HCT116 (cell line): ENCODE data around the gene ICAM4. TPM values are rescaled to one million over a fixed set of nuclear protein-coding genes. Genes with fewer than 3 reads are reported as not detected.

Experiments
- ATAC-seq: fragments of 200-7000 bp; cut with Tn5 transposase; 2 replicates; pipeline ENCODE4 v1.9.1; 2020; ENCODE audit warnings: mild to moderate bottlenecking, moderate library complexity
- BruUV-seq: library from RNA; stranded (reverse); fragments of 400-500 nt; replicated peaks from 2 replicates; lab custom pipeline; 2021; lab: Mats Ljungman, UMichigan
- CTCF ChIA-PET: fragments of 300-600 bp; sonication (Branson Sonifier 250); formaldehyde crosslinking; loops from one replicate; lab custom pipeline; 2021; ENCODE audit warnings: antibody characterized with exemption; lab: Charles Lee
- POLR2A ChIA-PET: fragments of 300-600, 350-600 bp; sonication (Branson Sonifier 250); formaldehyde crosslinking; loops from one replicate; lab custom pipeline; 2021; ENCODE audit warnings: antibody characterized with exemption; lab: Charles Lee
- RAD21 ChIA-PET, 2 experiments: fragments of 300-600 bp; sonication (Branson Sonifier 250); formaldehyde crosslinking; loops; one replicate each; lab custom pipeline; 2023; ENCODE audit warnings: low total read pairs in 2 of 2; ENCODE audit not compliant: uncharacterized antibody in 2 of 2, unreplicated experiment in 2 of 2, low non-redundant PET in 1 of 2; lab: Charles Lee
- DNase-seq: peaks from one replicate; pipeline ENCODE4 v3.0.0-alpha.2; 2010; ENCODE audit warnings: low read depth, low spot score
- H2AFZ ChIP-seq: fragments of 200-600 bp; shearing (Covaris generic), sonication (generic); 2 replicates; pipeline ENCODE4 v1.6.1; 2017; ENCODE audit warnings: low read depth, mixed run types, mixed read lengths, antibody characterized with exemption, low read length; ENCODE audit not compliant: poor library complexity, severe bottlenecking
- H3K27ac ChIP-seq: 2 replicates; pipeline ENCODE4 v1.5.1; 2012; ENCODE audit warnings: low read depth, low read length
- H3K27me3 ChIP-seq: fragments of 200-600 bp; sonication (generic); 2 replicates; pipeline ENCODE4 v1.6.1; 2016; ENCODE audit warnings: mixed run types, low read length, mixed read lengths; ENCODE audit not compliant: insufficient read depth
- H3K36me3 ChIP-seq, 2 experiments: fragments of 200-500 bp in 1 of 2; fragments of 200-600 bp in 1 of 2; sonication (Bioruptor generic) in 1 of 2; sonication (generic) in 1 of 2; 2 replicates each; pipeline versions ENCODE4 v1.5.1 to v1.6.1; 2014 to 2016; ENCODE audit warnings: low read length in 2 of 2, inconsistent platforms in 1 of 2, mixed read lengths in 1 of 2, mixed run types in 1 of 2; ENCODE audit not compliant: insufficient read depth in 2 of 2, control insufficient read depth in 1 of 2
- H3K4me1 ChIP-seq, 2 experiments: fragments of 200-600 bp in 1 of 2; sonication (generic) in 1 of 2; 2 replicates each; pipeline versions ENCODE4 v1.5.1 to v1.6.1; 2012 to 2017; ENCODE audit warnings: low read length in 2 of 2, inconsistent platforms in 1 of 2, mild to moderate bottlenecking in 1 of 2, mixed read lengths in 1 of 2, mixed run types in 1 of 2, moderate library complexity in 1 of 2; ENCODE audit not compliant: insufficient read depth in 2 of 2, control insufficient read depth in 1 of 2
- H3K4me2 ChIP-seq: fragments of 200-600 bp; sonication (generic); 2 replicates; pipeline ENCODE4 v1.6.1; 2017; ENCODE audit warnings: mixed run types, low read length, mixed read lengths
- H3K4me3 ChIP-seq, 2 experiments: fragments of 200-600 bp in 1 of 2; sonication (generic) in 1 of 2; replicated peaks in 1 of 2; 2 replicates each; pipeline ENCODE4 v1.5.1; 2011 to 2016; ENCODE audit warnings: low read length in 2 of 2, control low read depth in 1 of 2, low read depth in 1 of 2, mild to moderate bottlenecking in 1 of 2, mixed read lengths in 1 of 2, mixed run types in 1 of 2
- H3K79me2 ChIP-seq: fragments of 200-600 bp; sonication (generic); 2 replicates; pipeline ENCODE4 v1.6.1; 2017; ENCODE audit warnings: mild to moderate bottlenecking, mixed run types, low read length, moderate library complexity, mixed read lengths; ENCODE audit not compliant: insufficient read depth
- H3K9ac ChIP-seq: fragments of 200-600 bp; sonication (generic); 2 replicates; pipeline ENCODE4 v1.6.1; 2016; ENCODE audit warnings: low read length, mixed read lengths
- H3K9me2 ChIP-seq: fragments of 200-600 bp; sonication (generic), shearing (Covaris generic); 2 replicates; pipeline ENCODE4 v1.6.1; 2017; ENCODE audit warnings: mixed run types, mild to moderate bottlenecking, moderate library complexity; ENCODE audit not compliant: insufficient read depth
- H3K9me3 ChIP-seq, 2 experiments: fragments of 200-500 bp in 1 of 2; fragments of 200-600 bp in 1 of 2; sonication (Bioruptor generic) in 1 of 2; sonication (generic) in 1 of 2; 2 replicates each; pipeline ENCODE4 v1.6.1; 2014 to 2017; ENCODE audit warnings: low read length in 2 of 2, mixed read lengths in 2 of 2, inconsistent platforms in 1 of 2, low read depth in 1 of 2, mild to moderate bottlenecking in 1 of 2, mixed run types in 1 of 2, moderate library complexity in 1 of 2; ENCODE audit not compliant: control insufficient read depth in 1 of 2, insufficient read depth in 1 of 2
- H4K20me1 ChIP-seq: fragments of 200-600 bp; sonication (generic), shearing (Covaris generic); 2 replicates; pipeline ENCODE4 v1.6.1; 2017; ENCODE audit warnings: mixed run types, mild to moderate bottlenecking, moderate library complexity; ENCODE audit not compliant: insufficient read depth
- CBX3 ChIP-seq: IDR thresholded peaks from 2 replicates; pipeline ENCODE4 v1.6.1; 2012; ENCODE audit warnings: low read depth
- CEBPB ChIP-seq: IDR thresholded peaks from 2 replicates; pipeline ENCODE4 v1.6.1; 2012; ENCODE audit warnings: low read depth
- EZH2 ChIP-seq: fragments of 200-600 bp; sonication (generic); IDR thresholded peaks from 2 replicates; pipeline ENCODE4 v1.6.1; 2017; ENCODE audit warnings: antibody characterized with exemption, mixed run types
- EZH2phosphoT487 ChIP-seq: fragments of 200-600 bp; IDR thresholded peaks from 2 replicates; pipeline ENCODE4 v1.6.1; 2018; ENCODE audit warnings: antibody characterized with exemption, borderline replicate concordance
- FOSL1 ChIP-seq: IDR thresholded peaks from 2 replicates; pipeline ENCODE4 v1.6.1; 2012; ENCODE audit warnings: low read depth
- POLR2A ChIP-seq: IDR thresholded peaks from 2 replicates; pipeline ENCODE4 v1.7.0; 2011; ENCODE audit warnings: borderline replicate concordance; ENCODE audit not compliant: insufficient read depth, insufficient read length; ENCODE audit errors: extremely low read depth
- RAD21 ChIP-seq: IDR thresholded peaks from 2 replicates; pipeline ENCODE4 v1.6.1; 2012; ENCODE audit warnings: low read depth, mild to moderate bottlenecking
- SIN3A ChIP-seq: IDR thresholded peaks from 2 replicates; pipeline ENCODE4 v1.6.1; 2012; ENCODE audit warnings: low read depth
- SP1 ChIP-seq: IDR thresholded peaks from 2 replicates; pipeline ENCODE4 v1.6.1; 2012; ENCODE audit warnings: low read depth
- SRF ChIP-seq: IDR thresholded peaks from 2 replicates; pipeline ENCODE4 v1.6.1; 2012; ENCODE audit warnings: low read depth
- TCF7L2 ChIP-seq: IDR thresholded peaks from 2 replicates; pipeline ENCODE4 v1.7.0; 2011; ENCODE audit warnings: borderline replicate concordance, inconsistent platforms; ENCODE audit not compliant: insufficient read depth, insufficient read length; ENCODE audit errors: extremely low read depth
- ZBTB33 ChIP-seq: IDR thresholded peaks from 2 replicates; pipeline ENCODE4 v1.6.1; 2011; ENCODE audit warnings: mild to moderate bottlenecking, low read length, moderate library complexity; ENCODE audit not compliant: insufficient replicate concordance; ENCODE audit errors: extremely low read depth
- ZFX ChIP-seq: fragments of 450-650 bp; IDR thresholded peaks from 2 replicates; pipeline ENCODE4 v1.6.1; 2017
- intact Hi-C: fragments of 100-400 bp; cut with micrococcal nuclease; formaldehyde crosslinking; loops from 2 replicates; pipeline ENCODE4 v1.10.0; 2022
- total RNA-seq: library from RNA; stranded (reverse); gene quantifications from one replicate; pipeline ENCODE4 v1.2.1, GENCODE V29; 2021; ENCODE audit not compliant: unreplicated experiment

ICAM4 gene
- total RNA-seq, 1 experiment from 2014 or later, result not detected

GRCh38 chr19:10256970-10257615 is 29.7 kb upstream of the ICAM4 start:
- Histone ChIP-seq H3K9me2 (no peaks in the 10 kb centered on the region), H4K20me1 (no peaks in the 10 kb centered on the region; the same call in 1 of the 2 replicates), H3K4me3 (no peak overlapping the region), H2AFZ (no peak overlapping the region), H3K27ac (no peak overlapping the region), H3K36me3 (peaks cover 19 to 28% of the 10 kb centered on the region in 2 experiments), H3K4me1 (peaks cover 27 to 42% of the 10 kb centered on the region in 2 experiments), H3K27me3 (no peaks in the 10 kb centered on the region), H3K9ac (no peak overlapping the region), H3K9me3 (no peaks in the 10 kb centered on the region), H3K4me2 (no peak overlapping the region), H3K79me2 (peaks cover 27% of the 10 kb centered on the region)
- CTCF ChIA-PET, result interaction anchor here (1.4 to 7.7 kb wide), 3 partner anchors 12 to 134 kb away, joined by 4 to 233 read pairs (median 4); no protein-coding TSS in a partner anchor
- TF ChIP-seq EZH2 (no peak), CEBPB (no peak), RAD21 (no peak), POLR2A (no peak), ZFX (no peak), SP1 (no peak), SRF (no peak)
- DNase-seq, result no peak
- RAD21 ChIA-PET, result no interaction called here
- no peak for ATAC-seq
- intact Hi-C loops, result no loop called here
- POLR2A ChIA-PET, result no interaction called here
- BruUV-seq, result no TSS peak

GRCh38 chr19:10258080-10258710 is 28.6 kb upstream of the ICAM4 start:
- no peak for ATAC-seq

More at GRCh38 chr19:10258080-10258710, 28.6 kb upstream of the ICAM4 start:
- H3K79me2 ChIP-seq, result peaks cover 17% of the 10 kb centered on the region
- no peaks in the 10 kb centered on the region for H3K9me3 ChIP-seq
- peaks cover 19 to 28% of the 10 kb centered on the region in 2 experiments for H3K36me3 ChIP-seq
- ChIA-PET CTCF (interaction anchor here (0.6 to 7.7 kb wide), 24 partner anchors 8 to 443 kb away, joined by 3 to 233 read pairs (median 4); partner anchors contain the start of genes CDC37, ICAM5, QTRT1 and TYK2), RAD21 (interaction anchor here (0.6 to 2.4 kb wide), 10 partner anchors 11 to 167 kb away, joined by 3 to 22 read pairs (median 4); partner anchors contain the start of gene ICAM5 (in 1 of the 2)), POLR2A (interaction anchor here (0.9 to 2.3 kb wide), 5 partner anchors 11 to 131 kb away, joined by 3 to 11 read pairs (median 5); partner anchors contain the start of genes ICAM5, S1PR2 and TYK2)
- no peak for DNase-seq
- BruUV-seq, result no TSS peak
- H3K4me3 ChIP-seq, result no peak overlapping the region
- H3K9ac ChIP-seq, result no peak overlapping the region
- H3K4me1 ChIP-seq, result peaks cover 24 to 35% of the 10 kb centered on the region in 2 experiments
- H4K20me1 ChIP-seq, result no peaks in the 10 kb centered on the region; the same call in 1 of the 2 replicates
- H3K27ac ChIP-seq, result peak overlapping the region; percentile 20; the same call in 1 of the 2 replicates
- no peaks in the 10 kb centered on the region for H3K27me3 ChIP-seq
- TF ChIP-seq ZFX (no peak), SIN3A (no peak), EZH2phosphoT487 (no peak), FOSL1 (no peak), ZBTB33 (no peak), SP1 (no peak), TCF7L2 (no peak), CBX3 (no peak)
- TF ChIP-seq, all 23 proteins: peak for 0
- Histone ChIP-seq H3K9me2 (no peaks in the 10 kb centered on the region), H3K4me2 (no peak overlapping the region), H2AFZ (no peak overlapping the region)
- intact Hi-C loops, result no loop called here
